PFSK-1 (cell line): ENCODE data around the gene HASPIN.

ENCODE experiments used
- POLR2AphosphoS5 ChIP-seq: IDR thresholded peaks from 2 replicates; pipeline ENCODE4 v1.6.1; 2012; ENCODE audit warnings: low read depth, mild to moderate bottlenecking, control low read depth, low read length, moderate library complexity
- SIN3A ChIP-seq: IDR thresholded peaks from 2 replicates; pipeline ENCODE4 v1.6.1; 2012; ENCODE audit warnings: mild to moderate bottlenecking, low read length, moderate library complexity, borderline replicate concordance; ENCODE audit not compliant: insufficient read depth
- TAF1 ChIP-seq: IDR thresholded peaks from 2 replicates; pipeline ENCODE4 v1.6.1; 2012; ENCODE audit warnings: low read length, control low read depth, borderline replicate concordance; ENCODE audit not compliant: insufficient read depth

GRCh38 chr17:3773966-3774365 lies 50.3 kb downstream of the HASPIN start:
- no peak for TF ChIP-seq POLR2AphosphoS5
- no peak for TF ChIP-seq TAF1
- no peak for TF ChIP-seq SIN3A
